ENCODE measurements around the gene CHKA. TPM values are rescaled to one million over a fixed set of nuclear protein-coding genes. Genes with fewer than 3 reads are reported as not detected.

The CHKA gene
- total and polyA plus RNA-seq, 2 of the 8 experiments (the other 6 are each of a cell fraction or from before 2014, with no cell fraction given): 61.2 to 86.6 TPM

GRCh38 chr11:68022531-68022930, 98.7 kb downstream of the CHKA start:
- FAIRE-seq: no peak
- H3K9me3 ChIP-seq (ENCODE audit: insufficient read depth in 2 of 2, low read depth in 1 of 2, low read length in 1 of 2): no peaks in the 10 kb centered on the region

More at GRCh38 chr11:68022531-68022930, 98.7 kb downstream of the CHKA start:
- TF ChIP-seq ZNF274 (IDR thresholded peaks at IDR 0.05; ENCODE audit: borderline replicate concordance, extremely low read depth, low read length): no peak
- no peak for TF ChIP-seq RXRA (IDR thresholded peaks at IDR 0.05; ENCODE audit: insufficient read depth, low read depth, low read length)
- TF ChIP-seq TAF1 (IDR thresholded peaks at IDR 0.05; ENCODE audit: low read depth, low read length): no peak
- no peak for TF ChIP-seq KDM4A (IDR thresholded peaks at IDR 0.05; ENCODE audit: low read depth, low read length, severe bottlenecking)
- TF ChIP-seq CEBPB (IDR thresholded peaks at IDR 0.05; ENCODE audit: low read depth, low read length): no peak
- TF ChIP-seq KDM5A (IDR thresholded peaks at IDR 0.05; ENCODE audit: low read length): no peak
- H4K8ac ChIP-seq (ENCODE audit: extremely low read depth, insufficient read depth, low read length): no peak overlapping the region
- H2BK120ac ChIP-seq (replicated peaks; ENCODE audit: low read depth, low read length): no peak overlapping the region
- no peak overlapping the region for H2BK5ac ChIP-seq (ENCODE audit: low read depth, low read length)
- H3K18ac ChIP-seq (ENCODE audit: extremely low read depth, low read length): no peak overlapping the region
- DNase-seq (ENCODE audit: low read depth in 1 of 2, low spot score in 2 of 2): no peak
- ChIA-PET CTCF (ENCODE audit: partially characterized antibody) (interaction anchor here (0.9 to 4.3 kb wide), 5 partner anchors 13 to 186 kb away, joined by 3 to 40 read pairs (median 9); partner anchors contain the start of genes ALDH3B1 and UNC93B1), POLR2A (ENCODE audit: partially characterized antibody) (interaction anchor here (1.7 to 3.8 kb wide), 4 partner anchors 9 to 30 kb away, joined by 3 to 17 read pairs (median 6); partner anchors contain the start of gene ALDH3B1)
- H3K23ac ChIP-seq (ENCODE audit: insufficient read length): no peak overlapping the region
- H3K27ac ChIP-seq (ENCODE audit: low read depth, low read length): no peak overlapping the region
- H4K5ac ChIP-seq (ENCODE audit: insufficient read length, low read depth, low read length): no peak overlapping the region
- H2BK15ac ChIP-seq (ENCODE audit: low read length): no peak overlapping the region
- peaks cover 2% of the 10 kb centered on the region; the same call in 1 of the 2 replicates for H3K79me1 ChIP-seq (ENCODE audit: low read depth, low read length)
- H4K91ac ChIP-seq (replicated peaks; ENCODE audit: insufficient read length, low read length): no peak overlapping the region
- H3K27me3 ChIP-seq (replicated peaks in 1 of 4; ENCODE audit: control insufficient read depth in 3 of 4, extremely low read depth in 1 of 4, insufficient read depth in 3 of 4, low read length in 3 of 4): no peaks in the 10 kb centered on the region
- no peak overlapping the region for H2BK12ac ChIP-seq (ENCODE audit: low read depth, low read length)
- H3K23me2 ChIP-seq (ENCODE audit: low read depth, low read length): no peaks in the 10 kb centered on the region
- 96% methylated on average over 13 of the region's 13 CpGs; no CpG with 5 or more reads in 1 of the 2 experiments for WGBS, 2 experiments (ENCODE audit: extremely low coverage in 1 of 2, insufficient coverage in 1 of 2, insufficient read length in 1 of 2, insufficient replicate concordance in 2 of 2, low coverage in 1 of 2, low lambda C conversion rate in 2 of 2, missing lambda C conversion rate in 1 of 2)
- H4K20me1 ChIP-seq (replicated peaks in 1 of 2; ENCODE audit: control insufficient read depth in 1 of 2, insufficient read depth in 2 of 2, low read length in 2 of 2): no peaks in the 10 kb centered on the region
- H3K4me1 ChIP-seq (replicated peaks in 1 of 4; ENCODE audit: control insufficient read depth in 3 of 4, insufficient read depth in 4 of 4, low read length in 3 of 4): peaks cover 0 to 12% (median 4%) of the 10 kb centered on the region in 4 experiments; a peak in 4 of 7 replicates
- H2AFZ ChIP-seq (ENCODE audit: low read length): no peak overlapping the region
- no peak overlapping the region for H3K4ac ChIP-seq (replicated peaks; ENCODE audit: insufficient read length, low read depth, low read length)
- H3K79me2 ChIP-seq (ENCODE audit: control insufficient read depth in 1 of 2, insufficient read depth in 2 of 2, low read length in 2 of 2): no peaks in the 10 kb centered on the region
- H2BK20ac ChIP-seq (ENCODE audit: low read length): no peak overlapping the region
- no peak overlapping the region for H2AK5ac ChIP-seq (ENCODE audit: low read depth, low read length)
- H3K56ac ChIP-seq (replicated peaks; ENCODE audit: insufficient read length, low read depth, low read length): no peak overlapping the region
- no peak overlapping the region for H3K9ac ChIP-seq (replicated peaks in 1 of 4; ENCODE audit: extremely low read depth in 1 of 4, low read depth in 3 of 4, low read length in 3 of 4)
- H3K36me3 ChIP-seq (ENCODE audit: control insufficient read depth in 2 of 4, insufficient read depth in 4 of 4, low read length in 3 of 4): no peaks in the 10 kb centered on the region
- H3K4me2 ChIP-seq (ENCODE audit: insufficient read depth in 1 of 2, low read depth in 2 of 2, low read length in 2 of 2): no peak overlapping the region
- H3K4me3 ChIP-seq (ENCODE audit: extremely low read depth in 1 of 4, insufficient read depth in 2 of 4, low read depth in 3 of 4, low read length in 4 of 4): no peak overlapping the region
- no peak overlapping the region for H3K14ac ChIP-seq (ENCODE audit: insufficient read length)

Data from H1 (cell line).